ENCODE data around the gene PCDH9.

PCDH9 gene

GRCh38 chr13:66879988-66880387 lies 350.1 kb downstream of the PCDH9 start:
- DNase-seq = no peak

DNA sequence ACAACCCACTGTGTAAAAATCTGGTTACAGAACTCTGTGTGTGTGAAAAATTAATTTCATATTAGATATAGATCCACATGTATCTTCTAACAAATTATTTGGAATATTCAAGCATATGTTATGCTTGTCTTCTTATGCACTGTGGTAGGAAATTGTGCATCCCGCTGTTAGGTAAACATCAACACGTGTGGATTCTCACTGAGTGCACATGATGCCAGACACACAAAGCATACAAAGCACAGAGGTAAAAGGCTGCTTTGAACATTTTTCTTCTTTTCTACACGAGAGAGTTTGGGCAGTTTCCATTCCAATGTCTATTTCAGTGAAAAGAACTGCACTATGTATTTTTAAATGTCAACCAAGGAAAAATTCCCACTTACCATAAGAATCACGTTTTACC lies 354.9 kb downstream of the PCDH9 start:
- DNase-seq = peak; percentile 39

- no peak for DNase-seq
Observed at GRCh38 chr13:66864627-66865026, 365.5 kb downstream of the PCDH9 start.

DNA sequence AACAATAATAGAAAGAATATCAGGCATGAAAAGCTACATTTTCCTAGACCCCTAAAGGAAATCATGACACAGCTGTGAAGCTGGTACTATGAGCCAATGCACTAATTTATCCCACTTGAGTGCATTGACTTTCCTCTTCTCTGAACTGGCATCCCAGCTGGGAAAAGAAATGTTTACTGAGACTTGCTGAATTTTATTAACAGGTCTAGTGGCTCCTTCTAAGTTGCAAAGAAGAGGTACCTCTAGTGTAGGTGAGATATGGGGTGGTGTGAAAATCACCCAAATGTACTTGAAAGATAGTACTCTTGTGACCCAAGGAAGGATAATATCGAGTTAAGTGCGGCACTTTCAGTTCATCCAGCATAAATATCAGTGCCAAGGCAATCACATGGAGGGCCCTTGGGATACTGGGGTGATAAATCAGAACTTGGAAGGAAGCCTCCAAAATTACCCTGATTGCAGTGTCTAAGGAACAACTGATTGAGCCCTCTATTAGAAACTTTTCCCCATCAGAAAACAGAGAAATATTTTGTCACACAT lies 369.2 kb downstream of the PCDH9 start:
- no peak for DNase-seq

- DNase-seq = no peak
Observed at GRCh38 chr13:66859934-66860877, 369.9 kb downstream of the PCDH9 start.

- DNase-seq = no peak
Observed at GRCh38 chr13:66859078-66859477, 371.1 kb downstream of the PCDH9 start.

DNA sequence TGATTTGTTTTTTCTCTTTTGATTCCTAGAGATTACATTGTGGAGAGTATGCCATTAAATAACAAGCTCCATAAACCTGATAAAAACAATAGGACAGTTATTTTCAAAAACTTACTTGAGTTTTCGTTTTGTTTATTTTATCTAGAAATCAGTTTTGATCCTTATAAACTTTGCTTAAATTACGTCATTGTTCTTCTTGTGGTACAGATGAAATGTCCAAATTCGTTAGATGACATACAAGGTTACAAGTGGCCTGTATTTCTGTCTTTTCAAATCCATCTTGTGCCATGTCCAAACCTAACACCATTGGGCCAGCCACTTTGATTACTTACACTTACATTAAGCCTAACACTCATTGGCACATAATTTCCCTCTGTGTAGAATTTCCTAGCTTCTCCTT lies 372.0 kb downstream of the PCDH9 start:
- no peak for DNase-seq

DNA sequence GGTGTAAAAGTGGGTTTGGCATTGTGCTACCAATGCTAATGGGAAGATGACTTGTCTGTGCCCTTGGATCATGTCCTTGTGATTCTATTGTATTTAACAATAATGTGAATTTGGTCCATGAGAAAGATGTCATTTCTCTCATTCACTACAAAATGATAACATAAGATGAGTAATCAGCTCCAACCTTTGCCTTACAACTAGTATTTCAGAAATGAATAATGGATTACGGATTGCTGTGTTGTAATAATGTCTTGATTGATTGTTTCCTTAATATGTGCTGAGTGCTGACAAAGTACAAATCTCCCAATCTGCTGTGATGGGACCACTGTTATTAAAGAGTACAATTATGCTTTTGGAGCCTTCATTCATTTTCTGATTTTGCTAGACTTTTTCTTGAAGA lies 375.0 kb downstream of the PCDH9 start:
- no peak for DNase-seq

DNA sequence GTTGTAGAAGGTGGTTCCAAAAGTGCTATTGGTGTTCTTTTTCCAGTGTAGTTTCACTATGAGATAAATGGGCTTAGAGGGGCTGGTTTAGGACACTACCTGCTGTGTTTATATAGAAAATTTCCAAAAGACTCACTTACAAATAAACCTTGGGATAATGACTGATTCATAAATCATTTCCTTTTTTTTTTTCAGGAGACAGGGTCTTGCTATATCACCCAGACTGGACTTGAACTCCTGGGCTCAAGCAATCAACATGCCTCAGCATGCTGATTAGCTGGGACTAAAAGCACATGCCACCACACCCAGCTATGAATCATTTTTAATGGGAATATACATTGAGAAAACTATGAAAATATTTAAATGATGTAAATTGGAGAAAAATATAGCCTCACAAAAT lies 376.6 kb downstream of the PCDH9 start:
- DNase-seq = no peak

GRCh38 chr13:66849706-66850105 lies 380.4 kb downstream of the PCDH9 start:
- no peak for DNase-seq

DNA sequence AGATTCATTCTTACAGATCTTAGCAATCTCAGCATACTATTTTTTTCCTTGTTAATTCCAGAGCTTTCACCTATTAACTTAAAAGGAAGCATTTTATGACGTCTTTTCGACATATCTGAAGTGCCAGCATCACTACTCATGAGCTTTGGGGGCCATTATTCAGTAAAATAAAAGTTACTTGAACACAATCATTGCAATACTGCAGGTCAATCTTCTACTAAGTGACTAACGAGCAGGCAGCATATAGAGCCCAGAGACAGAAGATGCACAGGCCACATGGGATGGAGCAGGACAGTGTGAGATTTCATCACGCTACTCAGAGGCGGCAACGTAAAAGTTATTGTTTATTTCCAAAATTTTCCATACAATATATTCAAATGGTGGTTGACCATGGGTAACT lies 382.6 kb downstream of the PCDH9 start:
- no peak for DNase-seq

DNA sequence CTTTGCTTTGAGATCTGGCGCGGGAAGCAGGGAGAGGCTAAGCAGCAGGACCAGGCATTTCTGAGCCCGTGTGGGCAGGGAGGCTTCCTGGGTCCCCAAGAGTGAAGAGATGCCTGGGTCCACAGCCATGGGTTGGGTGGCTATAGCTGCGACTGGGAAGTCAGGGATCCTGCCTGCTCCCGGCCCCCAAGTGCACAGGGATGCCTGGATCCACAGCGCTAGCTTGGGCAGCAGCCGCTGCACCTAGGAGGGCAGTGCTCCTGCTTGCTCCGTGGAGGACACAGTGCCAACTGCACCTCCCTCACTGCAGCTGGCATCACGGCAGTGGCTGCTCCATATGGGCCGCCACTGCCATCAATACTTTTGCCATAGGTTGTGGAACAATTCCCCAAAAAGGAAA lies 384.7 kb downstream of the PCDH9 start:
- no peak for DNase-seq

GRCh38 chr13:66844933-66845332 lies 385.2 kb downstream of the PCDH9 start:
- DNase-seq = no peak

DNA sequence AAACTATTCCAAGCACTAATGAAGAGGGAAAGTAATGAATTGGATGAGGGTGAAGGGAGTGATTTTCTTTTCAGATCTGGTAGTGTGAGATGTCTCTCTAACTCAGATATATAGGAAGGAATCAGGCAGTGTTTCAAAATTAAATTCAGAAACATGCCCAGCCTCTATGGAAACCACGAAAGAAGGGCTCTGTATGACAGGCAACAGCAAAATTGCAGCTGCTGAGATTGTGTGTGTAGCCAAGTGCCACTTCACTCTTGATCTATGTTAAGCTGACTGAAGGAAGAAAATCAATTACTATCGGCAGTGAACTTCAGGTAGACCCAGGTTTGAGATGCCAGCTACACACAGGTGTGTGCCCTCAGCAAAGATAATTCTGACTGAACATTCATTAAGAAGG lies 387.4 kb downstream of the PCDH9 start:
- peak; percentile 58 for DNase-seq

- DNase-seq = peak; percentile 98
Observed at GRCh38 chr13:66840621-66841020, 389.5 kb downstream of the PCDH9 start.

DNA sequence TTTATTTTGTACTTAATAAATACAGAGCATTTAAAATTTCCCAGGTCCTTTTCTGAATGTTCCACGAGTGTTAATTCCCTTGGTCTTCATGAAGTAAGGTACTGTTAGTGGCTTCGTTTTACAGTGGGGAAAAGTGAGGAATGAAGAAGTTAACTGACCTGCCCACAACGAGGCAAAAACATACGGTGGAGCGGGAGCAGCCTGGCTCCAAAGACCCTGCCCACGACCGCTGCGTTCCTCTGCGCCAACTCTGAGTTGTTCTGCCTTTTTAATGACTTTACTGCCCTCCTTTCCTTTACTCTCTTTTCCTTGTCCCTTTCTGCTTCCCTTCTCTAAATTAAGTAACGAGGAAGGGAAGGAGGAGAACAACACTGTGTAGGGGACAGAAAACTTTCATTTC lies 392.9 kb downstream of the PCDH9 start:
- DNase-seq = peak; percentile 67

GRCh38 chr13:66835040-66835628 lies 395.0 kb downstream of the PCDH9 start:
- DNase-seq = peak; percentile 94

- DNase-seq = no peak
Observed at GRCh38 chr13:66830940-66831716, 399.0 kb downstream of the PCDH9 start.

- DNase-seq = no peak
Observed at GRCh38 chr13:66829803-66830202, 400.3 kb downstream of the PCDH9 start.

- no peak for DNase-seq
Observed at GRCh38 chr13:66826398-66826797, 403.7 kb downstream of the PCDH9 start.

DNA sequence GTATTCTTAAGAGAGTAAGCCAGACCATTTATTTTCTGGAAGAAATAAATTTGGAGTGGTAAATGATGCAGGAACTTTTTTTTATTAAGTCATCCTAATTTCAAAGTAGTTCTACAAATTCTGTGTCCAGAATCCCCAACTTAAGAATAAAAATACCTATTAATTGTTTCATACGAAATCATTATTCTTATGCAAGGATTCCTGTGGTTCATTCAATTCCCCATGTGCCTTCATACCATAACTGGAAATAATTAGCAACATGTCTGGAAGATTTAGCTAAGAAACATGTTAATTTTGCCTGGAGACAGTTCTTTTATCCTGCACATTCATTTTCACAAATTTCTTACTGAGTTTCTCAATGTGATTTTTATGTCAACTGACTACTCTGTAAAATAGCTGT lies 408.6 kb downstream of the PCDH9 start:
- no peak for DNase-seq

DNA sequence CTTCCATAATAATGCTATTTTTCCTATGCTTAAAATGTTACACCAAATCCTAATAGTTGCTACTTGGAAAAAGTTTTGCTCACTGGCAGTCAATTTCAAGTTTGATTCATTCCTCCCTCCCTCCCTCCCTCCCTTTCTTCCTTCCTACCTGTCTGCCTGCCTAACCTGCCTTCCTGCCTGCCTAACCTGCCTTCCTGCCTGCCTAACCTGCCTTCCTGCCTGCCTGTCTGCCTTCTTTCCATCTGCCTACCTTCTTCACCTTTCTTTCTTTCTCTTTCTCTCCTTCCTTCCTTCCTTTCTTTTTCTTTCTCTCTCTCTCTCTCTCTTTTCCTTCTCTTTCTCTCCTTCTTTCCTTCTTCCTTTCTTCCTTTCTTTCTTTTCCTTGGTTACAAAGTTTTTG lies 418.7 kb downstream of the PCDH9 start:
- no peak for DNase-seq

DNA sequence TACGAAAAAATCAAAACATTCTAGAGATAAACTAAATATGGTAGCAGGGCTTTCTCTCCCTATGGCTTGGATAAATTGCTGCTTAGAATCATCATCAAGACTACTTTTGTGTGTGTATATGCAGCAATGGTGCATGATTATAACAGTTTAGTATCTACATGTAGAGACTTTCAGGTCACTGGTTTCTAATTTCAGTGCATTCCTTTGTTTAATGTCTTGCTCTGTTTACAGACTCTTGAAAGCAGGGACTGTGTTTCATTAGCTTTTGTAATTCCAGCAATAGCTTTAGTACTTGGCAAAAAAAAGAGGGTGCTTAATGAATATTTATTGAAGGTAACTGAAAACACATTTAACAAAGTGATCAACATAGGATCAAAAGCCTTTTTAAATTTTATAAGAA lies 420.7 kb downstream of the PCDH9 start:
- DNase-seq = no peak

Data from NCI-H1694 treated with DMSO at 0.1 percent for 48 hours (cell line).